Left colon (tissue), 2 donors: ENCODE measurements around the gene SPTBN4. TPM values are rescaled to one million over a fixed set of nuclear protein-coding genes. Genes with fewer than 3 reads are reported as not detected.
"Not testable (repeated sequence)": the region's sequence is repeated elsewhere in the genome, so short reads cannot be mapped to it uniquely, and the experiment has no call there.

ENCODE experiments used
- ATAC-seq: fragments of 200-7000 bp; cut with Tn5 transposase; one replicate; pipeline ENCODE4 v1.9.1; 2020; ENCODE audit warnings: mild to moderate bottlenecking, moderate library complexity
- DNase-seq, 2 donors: peaks; one replicate each; pipeline ENCODE4 v3.0.0-alpha.2; 2020
- intact Hi-C, 2 donors: fragments of 100-400 bp; cut with DNase I in 1 of 2; cut with micrococcal nuclease in 1 of 2; formaldehyde crosslinking; loops; one replicate each; pipeline versions ENCODE4 v1.11.2 to v1.14.0; 2022; cut with DNase I, micrococcal nuclease
- total RNA-seq, 2 donors: library from RNA; stranded (reverse); fragmentation: NEBNext Ultra II Directional; extraction: Animal tissue kit (Norgen Biotek cat#: 25700); gene quantifications; one replicate each; pipeline ENCODE4 v1.2.1, GENCODE V29; 2021
- donor health status: DM: no; HTN: no; CAD: no.
- donor health status: DM: yes; HTN: yes; CAD: no.

The SPTBN4 gene
- total RNA-seq, 2 donors from 2014 or later = 0.15 to 1.2 TPM

- intact Hi-C loops = no loop called here
- ATAC-seq (no peak), DNase-seq (no peak)
Measured at GRCh38 chr19:40494191-40494838, 27.5 kb downstream of the SPTBN4 start.

- intact Hi-C loops = no loop called here
Measured at GRCh38 chr19:40497214-40497613, 30.4 kb downstream of the SPTBN4 start.

GRCh38 chr19:40499320-40499719 lies 32.5 kb downstream of the SPTBN4 start:
- no peak for ATAC-seq
- no peak for DNase-seq
- intact Hi-C loops = no loop called here

More at GRCh38 chr19:40497214-40497613, 30.4 kb downstream of the SPTBN4 start:
- no peak for DNase-seq
- no peak for ATAC-seq

GRCh38 chr19:40500678-40501530 lies 34.1 kb downstream of the SPTBN4 start:
- DNase-seq, ATAC-seq, intact Hi-C loops: not testable (repeated sequence)

- ATAC-seq = no peak
- intact Hi-C loops = no loop called here
- DNase-seq = no peak
Measured at GRCh38 chr19:40501599-40501998, 34.8 kb downstream of the SPTBN4 start.

GRCh38 chr19:40502081-40502480 lies 35.3 kb downstream of the SPTBN4 start:
- ATAC-seq (no peak), DNase-seq (no peak)
- intact Hi-C loops = no loop called here

GRCh38 chr19:40502647-40503319 lies 36.0 kb downstream of the SPTBN4 start:
- peak; percentile 86 for ATAC-seq
- peak in 1 of 2 donors; percentile 17 for DNase-seq

GRCh38 chr19:40503320-40503695 lies 36.5 kb downstream of the SPTBN4 start:
- intact Hi-C loops = no loop called here
- ATAC-seq (peak; percentile 20), DNase-seq (no peak)

More at GRCh38 chr19:40502647-40503319, 36.0 kb downstream of the SPTBN4 start:
- intact Hi-C loops = no loop called here

GRCh38 chr19:40506099-40506498 lies 39.3 kb downstream of the SPTBN4 start:
- intact Hi-C loops = no loop called here
- ATAC-seq = no peak

GRCh38 chr19:40507892-40508291 lies 41.1 kb downstream of the SPTBN4 start:
- DNase-seq (no peak), ATAC-seq (no peak)
- intact Hi-C loops = no loop called here

More at GRCh38 chr19:40506099-40506498, 39.3 kb downstream of the SPTBN4 start:
- no peak for DNase-seq

GRCh38 chr19:40508739-40509260 lies 42.0 kb downstream of the SPTBN4 start:
- ATAC-seq (no peak), DNase-seq (no peak)
- intact Hi-C loops = no loop called here

GRCh38 chr19:40510526-40511115 lies 43.8 kb downstream of the SPTBN4 start:
- intact Hi-C loops = no loop called here
- DNase-seq (no peak), ATAC-seq (no peak)

GRCh38 chr19:40511487-40511886 lies 44.7 kb downstream of the SPTBN4 start:
- no peak for ATAC-seq
- intact Hi-C loops = no loop called here
- no peak for DNase-seq

- intact Hi-C loops = no loop called here
- ATAC-seq (no peak), DNase-seq (no peak)
Measured at GRCh38 chr19:40512110-40512472, 45.3 kb downstream of the SPTBN4 start.

- intact Hi-C loops = no loop called here
- ATAC-seq (peak; percentile 47), DNase-seq (no peak)
Measured at GRCh38 chr19:40512473-40513344, 45.9 kb downstream of the SPTBN4 start.

- intact Hi-C loops = no loop called here
- ATAC-seq = no peak
- no peak for DNase-seq
Measured at GRCh38 chr19:40513345-40513678, 46.5 kb downstream of the SPTBN4 start.

GRCh38 chr19:40513741-40514315 lies 47.0 kb downstream of the SPTBN4 start:
- no peak for ATAC-seq
- intact Hi-C loops = no loop called here
- no peak for DNase-seq

- intact Hi-C loops = no loop called here
- DNase-seq = no peak
- no peak for ATAC-seq
Measured at GRCh38 chr19:40517248-40517647, 50.4 kb downstream of the SPTBN4 start.
